Nephron progenitor cell (in vitro differentiated cells): ENCODE measurements around the gene NPTX1.
"Not testable (repeated sequence)": the region's sequence is repeated elsewhere in the genome, so short reads cannot be mapped to it uniquely, and the experiment has no call there.

ENCODE experiments used
- DNase-seq: peaks from one replicate; pipeline ENCODE4 v3.0.0; 2021
- H3K27ac Mint-ChIP-seq: 2 replicates; pipeline ENCODE4 v1.8.0; 2021; ENCODE audit warnings: mild to moderate bottlenecking, moderate library complexity, mixed read lengths
- H3K27me3 Mint-ChIP-seq: 2 replicates; pipeline ENCODE4 v1.8.0; 2021; ENCODE audit warnings: mild to moderate bottlenecking, low read depth, mixed read lengths; ENCODE audit not compliant: poor library complexity
- H3K36me3 Mint-ChIP-seq: 2 replicates; pipeline ENCODE4 v1.8.0; 2021; ENCODE audit warnings: low read depth, mixed read lengths
- H3K4me1 Mint-ChIP-seq: 2 replicates; pipeline ENCODE4 v1.8.0; 2021; ENCODE audit warnings: mixed read lengths
- H3K4me3 Mint-ChIP-seq: 2 replicates; pipeline ENCODE4 v1.8.0; 2021; ENCODE audit warnings: mild to moderate bottlenecking, moderate library complexity, mixed read lengths
- H3K9me3 Mint-ChIP-seq: 2 replicates; pipeline ENCODE4 v1.8.0; 2021; ENCODE audit warnings: mild to moderate bottlenecking, moderate library complexity, mixed read lengths
- CTCF ChIP-seq: fragments of 200-600 bp; sonication (generic); IDR thresholded peaks from 2 replicates; pipeline ENCODE4 v1.5.0; 2021; ENCODE audit warnings: antibody characterized with exemption

NPTX1 gene

GRCh38 chr17:80507965-80508364 is 31.6 kb upstream of the NPTX1 start:
- DNase-seq, result no peak
- Mint-ChIP-seq H3K36me3 (no peaks in the 10 kb centered on the region), H3K4me3 (no peak overlapping the region), H3K27ac (no peak overlapping the region), H3K4me1 (peaks cover 5% of the 10 kb centered on the region), H3K9me3 (no peaks in the 10 kb centered on the region), H3K27me3 (peaks cover 57% of the 10 kb centered on the region)
- TF ChIP-seq CTCF, result no peak

GRCh38 chr17:80507177-80507576 is 30.8 kb upstream of the NPTX1 start:
- DNase-seq, H3K36me3 Mint-ChIP-seq, H3K9me3 Mint-ChIP-seq, H3K4me3 Mint-ChIP-seq, H3K27ac Mint-ChIP-seq: not testable (repeated sequence)
- H3K4me1 Mint-ChIP-seq, result peaks cover 10% of the 10 kb centered on the region
- H3K27me3 Mint-ChIP-seq, result peaks cover 56% of the 10 kb centered on the region

- H3K27me3 Mint-ChIP-seq, result peaks cover 68% of the 10 kb centered on the region
- no peak for DNase-seq
- no peak overlapping the region for H3K27ac Mint-ChIP-seq
- H3K4me3 Mint-ChIP-seq, result no peak overlapping the region
- H3K36me3 Mint-ChIP-seq, result no peaks in the 10 kb centered on the region
- peaks cover 30% of the 10 kb centered on the region for H3K4me1 Mint-ChIP-seq
- no peak for TF ChIP-seq CTCF
- H3K9me3 Mint-ChIP-seq, result no peaks in the 10 kb centered on the region
These were observed 28.4 kb upstream of the NPTX1 start for GRCh38 chr17:80504686-80505413.

- Mint-ChIP-seq H3K4me1 (peaks cover 40% of the 10 kb centered on the region), H3K27me3 (peaks cover 65% of the 10 kb centered on the region), H3K4me3 (no peak overlapping the region), H3K27ac (no peak overlapping the region), H3K9me3 (no peaks in the 10 kb centered on the region), H3K36me3 (no peaks in the 10 kb centered on the region)
- DNase-seq, result no peak
- no peak for TF ChIP-seq CTCF
These were observed 27.5 kb upstream of the NPTX1 start for GRCh38 chr17:80503921-80504320.

GRCh38 chr17:80503031-80503430 is 26.6 kb upstream of the NPTX1 start:
- Mint-ChIP-seq H3K4me1 (peaks cover 47% of the 10 kb centered on the region), H3K36me3 (no peaks in the 10 kb centered on the region), H3K27me3 (peaks cover 64% of the 10 kb centered on the region), H3K27ac (no peak overlapping the region), H3K9me3 (no peaks in the 10 kb centered on the region), H3K4me3 (no peak overlapping the region)
- no peak for TF ChIP-seq CTCF
- DNase-seq, result no peak

- no peak for TF ChIP-seq CTCF
- no peak overlapping the region for H3K4me3 Mint-ChIP-seq
- no peaks in the 10 kb centered on the region for H3K36me3 Mint-ChIP-seq
- no peak overlapping the region for H3K27ac Mint-ChIP-seq
- peaks cover 51% of the 10 kb centered on the region for H3K4me1 Mint-ChIP-seq
- no peak for DNase-seq
- H3K27me3 Mint-ChIP-seq, result peaks cover 59% of the 10 kb centered on the region
- H3K9me3 Mint-ChIP-seq, result no peaks in the 10 kb centered on the region
These were observed 26.1 kb upstream of the NPTX1 start for GRCh38 chr17:80502578-80502877.
